Smooth muscle cell of the brain vasculature (primary cell): ENCODE measurements around the gene TMEM106A.
A peak's percentile ranks its signal among the peaks of the same experiment; 100 is the strongest.
"Not testable (repeated sequence)": the region's sequence is repeated elsewhere in the genome, so short reads cannot be mapped to it uniquely, and the experiment has no call there.

Experiments used
- DNase-seq: peaks from one replicate; pipeline ENCODE4 v3.0.0-alpha.2; 2012; ENCODE audit warnings: low read depth, low spot score

Gene TMEM106A

GRCh38 chr17:43211480-43212402 is at the start of gene TMEM106A:
Gene TMEM106A, plus strand, starts transcription at chr17:43211875. Its CDS starts 1,167 bp downstream, at chr17:43213042.
- DNase-seq: peak; percentile 62

DNA sequence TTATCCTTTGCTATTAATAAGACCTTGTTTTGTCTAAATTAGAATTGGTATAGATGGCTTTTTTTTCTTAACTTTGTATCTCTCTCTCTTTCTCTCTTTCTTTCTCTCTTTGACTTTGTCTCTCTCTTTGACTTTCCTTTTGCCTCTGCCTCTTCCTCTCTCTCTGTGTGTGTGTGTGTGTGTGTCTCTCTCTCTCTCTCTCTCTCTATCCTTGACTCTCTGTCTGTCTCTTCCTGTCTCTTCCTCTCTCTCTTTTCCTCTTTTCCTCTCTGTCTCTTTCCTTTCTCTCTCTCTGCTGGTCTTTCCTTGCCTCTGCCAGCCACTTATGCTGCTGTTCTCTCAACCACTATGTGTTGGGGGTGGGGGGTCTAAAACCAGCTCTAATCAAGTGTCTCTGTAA is 45.7 kb upstream of the TMEM106A start:
- DNase-seq: not testable (repeated sequence)

GRCh38 chr17:43169561-43170139 is 42.0 kb upstream of the TMEM106A start:
- peak; percentile 1 for DNase-seq

DNA sequence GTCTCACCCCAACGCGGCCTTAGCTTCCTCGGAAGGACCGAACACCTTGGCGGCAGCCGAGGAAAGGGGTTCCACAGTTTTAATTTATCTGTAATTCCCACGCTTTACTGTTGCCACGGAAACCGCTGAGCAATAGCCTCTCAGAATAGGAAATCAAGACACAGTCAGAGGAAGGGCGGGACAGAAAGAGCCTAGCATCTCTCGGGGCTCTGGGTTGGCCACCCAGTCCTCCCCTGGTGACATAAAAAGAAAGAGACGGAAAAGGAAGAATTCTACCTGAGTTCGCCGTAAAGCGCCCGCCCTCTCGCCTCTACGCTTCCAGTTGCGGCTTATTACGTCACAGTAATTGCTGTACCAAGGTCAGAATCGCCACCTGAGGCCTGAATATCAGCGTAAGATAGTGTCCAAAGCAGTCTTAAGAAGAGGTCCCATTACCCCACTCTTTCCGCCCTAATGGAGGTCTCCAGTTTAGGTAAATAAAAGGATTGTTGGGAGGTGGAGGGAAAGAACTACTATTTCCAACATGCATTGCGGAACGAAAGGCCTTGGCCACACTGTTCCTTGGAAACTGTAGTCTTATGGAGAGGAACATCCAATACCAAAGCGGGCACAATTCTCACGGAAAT is 41.4 kb upstream of the TMEM106A start:
- DNase-seq: peak; percentile 90

- peak; percentile 94 for DNase-seq
These were observed 40.7 kb upstream of the TMEM106A start, which contains the start of gene NBR1 for GRCh38 chr17:43170766-43171585. Gene NBR1, plus strand, starts transcription at chr17:43171214. Its CDS starts 4,586 bp downstream, at chr17:43175800.

GRCh38 chr17:43171586-43172487 is 39.8 kb upstream of the TMEM106A start:
- DNase-seq: peak; percentile 65

GRCh38 chr17:43175213-43176118 is 36.2 kb upstream of the TMEM106A start:
- DNase-seq: no peak

GRCh38 chr17:43176119-43176570 is 35.5 kb upstream of the TMEM106A start:
- DNase-seq: no peak

DNA sequence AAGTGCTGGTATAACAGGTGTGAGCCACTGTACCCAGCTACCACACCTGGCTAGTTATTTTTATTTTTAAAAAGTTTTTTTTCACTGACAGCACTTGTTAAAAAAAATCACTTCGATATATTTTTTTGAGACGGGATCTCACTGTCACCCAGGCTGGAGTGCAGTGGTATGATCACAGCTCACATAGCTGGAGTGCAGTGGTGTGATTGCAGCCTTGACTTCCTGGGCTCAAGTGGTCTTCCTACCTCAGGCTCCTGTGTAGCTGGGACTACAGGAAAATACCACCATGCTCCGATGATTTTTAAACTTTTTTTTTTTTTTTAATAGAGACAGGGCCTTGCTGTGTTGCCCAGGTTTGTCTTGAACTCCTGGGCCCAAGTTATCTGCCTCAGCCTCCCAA is 27.8 kb upstream of the TMEM106A start:
- no peak for DNase-seq

GRCh38 chr17:43186656-43187055 is 25.0 kb upstream of the TMEM106A start:
- not testable (repeated sequence) for DNase-seq

DNA sequence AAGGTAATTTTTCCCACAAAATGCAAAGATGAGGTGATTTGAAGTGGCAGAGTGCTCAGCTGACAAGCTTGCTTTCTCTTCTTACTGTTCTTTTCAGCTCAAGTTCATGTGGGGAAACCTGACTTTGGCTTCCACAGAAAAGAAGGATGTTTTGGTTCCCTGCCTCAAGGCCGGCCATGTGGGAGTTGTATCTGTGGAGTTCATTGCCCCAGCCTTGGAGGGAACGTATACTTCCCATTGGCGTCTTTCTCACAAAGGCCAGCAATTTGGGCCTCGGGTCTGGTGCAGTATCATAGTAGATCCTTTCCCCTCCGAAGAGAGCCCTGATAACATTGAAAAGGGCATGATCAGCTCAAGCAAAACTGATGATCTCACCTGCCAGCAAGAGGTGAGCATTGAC is 18.4 kb upstream of the TMEM106A start:
- DNase-seq: no peak

GRCh38 chr17:43199633-43200032 is 12.0 kb upstream of the TMEM106A start:
- DNase-seq: no peak

DNA sequence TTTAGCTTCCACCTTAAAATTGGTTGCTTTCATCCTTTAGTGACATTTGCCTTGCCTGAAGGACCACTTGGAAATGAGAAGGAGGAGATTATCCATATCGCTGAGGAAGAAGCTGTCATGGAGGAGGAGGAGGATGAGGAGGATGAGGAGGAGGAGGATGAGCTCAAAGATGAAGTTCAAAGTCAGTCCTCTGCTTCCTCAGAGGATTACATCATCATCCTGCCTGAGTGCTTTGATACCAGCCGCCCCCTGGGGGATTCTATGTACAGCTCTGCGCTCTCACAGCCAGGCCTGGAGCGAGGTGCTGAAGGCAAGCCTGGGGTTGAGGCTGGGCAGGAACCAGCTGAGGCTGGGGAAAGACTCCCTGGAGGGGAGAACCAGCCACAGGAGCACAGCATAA is 11.5 kb upstream of the TMEM106A start:
- DNase-seq: no peak

DNA sequence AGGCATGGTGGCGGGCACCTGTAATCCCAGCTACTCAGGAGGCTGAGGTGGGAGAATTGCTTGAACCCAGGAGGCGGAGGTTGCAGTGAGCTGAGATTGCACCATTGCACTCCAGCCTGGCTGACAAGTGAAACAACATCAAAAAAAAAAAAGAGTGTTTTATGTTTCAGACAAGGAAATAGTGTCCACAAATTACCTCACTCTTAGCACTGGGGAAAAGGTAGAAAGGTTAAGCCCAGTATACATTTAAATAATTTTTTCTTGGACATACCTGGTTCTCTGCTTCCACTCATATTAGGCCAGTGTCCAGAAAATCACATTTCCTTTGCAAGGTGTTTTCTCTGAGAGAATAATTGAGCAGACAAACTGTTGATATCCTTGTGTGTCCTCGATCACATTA is 8.7 kb upstream of the TMEM106A start:
- not testable (repeated sequence) for DNase-seq

- DNase-seq: no peak
These were observed 1.1 kb upstream of the TMEM106A start for GRCh38 chr17:43210576-43210975.

DNA sequence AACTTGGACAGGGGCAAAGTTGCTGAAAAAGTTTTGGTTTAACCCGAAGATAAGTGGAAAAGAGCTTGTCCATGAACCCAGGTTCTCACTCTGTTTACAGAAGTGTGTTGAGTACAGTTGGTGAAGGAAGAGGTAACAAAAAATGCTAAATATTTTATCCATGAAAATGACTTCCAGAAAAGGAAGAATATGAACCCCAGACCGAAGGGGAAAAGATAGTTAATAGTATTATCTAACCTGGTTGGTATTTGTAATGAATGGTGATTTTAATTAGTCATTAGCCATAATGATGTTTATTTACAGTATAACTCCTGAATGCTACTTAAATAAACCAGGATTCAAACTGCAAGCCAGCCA is 574 bp upstream of the TMEM106A start:
- DNase-seq: no peak

DNA sequence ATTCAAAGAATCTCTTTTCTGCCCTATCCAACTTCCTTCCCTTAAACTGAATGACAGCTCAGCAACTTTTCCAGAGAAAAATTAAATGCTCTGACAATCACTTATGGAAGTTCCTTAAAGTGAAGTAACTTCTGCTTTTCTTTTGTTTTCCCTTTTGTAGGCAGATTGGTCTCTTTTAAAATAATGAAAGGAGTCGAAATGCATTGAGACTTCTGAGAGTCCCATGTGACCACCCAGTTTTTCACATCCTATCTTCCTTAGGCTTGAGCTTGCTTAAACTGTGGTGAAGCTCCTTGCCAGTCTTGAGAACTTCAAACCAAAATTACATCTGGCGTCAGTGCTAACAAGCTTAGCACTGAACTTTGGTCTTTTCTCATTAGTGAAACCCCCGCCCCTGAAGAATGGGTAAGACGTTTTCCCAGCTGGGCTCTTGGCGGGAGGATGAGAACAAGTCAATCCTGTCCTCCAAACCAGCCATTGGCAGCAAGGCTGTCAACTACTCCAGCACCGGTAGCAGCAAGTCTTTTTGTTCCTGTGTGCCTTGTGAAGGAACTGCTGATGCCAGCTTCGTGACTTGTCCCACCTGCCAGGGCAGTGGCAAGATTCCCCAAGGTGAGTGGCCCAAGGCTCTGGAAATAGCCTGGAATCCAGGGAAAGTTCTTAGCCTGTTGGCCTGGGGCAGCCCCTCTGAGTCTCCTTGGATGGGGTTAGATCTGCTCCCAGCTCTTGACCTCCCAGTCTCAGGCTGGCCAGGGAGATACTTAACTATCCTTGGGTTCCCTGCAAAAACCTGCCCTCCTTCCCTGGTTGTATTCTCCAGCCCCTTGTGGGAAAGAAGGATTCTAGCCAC is 1.2 kb downstream of the TMEM106A start:
- no peak for DNase-seq

- DNase-seq: no peak
These were observed 1.9 kb downstream of the TMEM106A start for GRCh38 chr17:43213545-43213944.
